Measurements from ENCODE around the gene CNN1. TPM values are rescaled to one million over a fixed set of nuclear protein-coding genes. Genes with fewer than 3 reads are reported as not detected.
A peak's percentile ranks its signal among the peaks of the same experiment; 100 is the strongest.

CNN1 gene
- total RNA-seq, 1 donor from 2014 or later, result 27.3 TPM

GRCh38 chr19:11534948-11535347 lies 3.7 kb upstream of the CNN1 start:
- H3K9me3 ChIP-seq, result no peaks in the 10 kb centered on the region
- H3K27me3 ChIP-seq, result peaks cover 11% of the 10 kb centered on the region
- intact Hi-C loops (cut with DNase I), result no loop called here
- ATAC-seq (no peak), DNase-seq (no peak)
- TF ChIP-seq, protein P1, sequence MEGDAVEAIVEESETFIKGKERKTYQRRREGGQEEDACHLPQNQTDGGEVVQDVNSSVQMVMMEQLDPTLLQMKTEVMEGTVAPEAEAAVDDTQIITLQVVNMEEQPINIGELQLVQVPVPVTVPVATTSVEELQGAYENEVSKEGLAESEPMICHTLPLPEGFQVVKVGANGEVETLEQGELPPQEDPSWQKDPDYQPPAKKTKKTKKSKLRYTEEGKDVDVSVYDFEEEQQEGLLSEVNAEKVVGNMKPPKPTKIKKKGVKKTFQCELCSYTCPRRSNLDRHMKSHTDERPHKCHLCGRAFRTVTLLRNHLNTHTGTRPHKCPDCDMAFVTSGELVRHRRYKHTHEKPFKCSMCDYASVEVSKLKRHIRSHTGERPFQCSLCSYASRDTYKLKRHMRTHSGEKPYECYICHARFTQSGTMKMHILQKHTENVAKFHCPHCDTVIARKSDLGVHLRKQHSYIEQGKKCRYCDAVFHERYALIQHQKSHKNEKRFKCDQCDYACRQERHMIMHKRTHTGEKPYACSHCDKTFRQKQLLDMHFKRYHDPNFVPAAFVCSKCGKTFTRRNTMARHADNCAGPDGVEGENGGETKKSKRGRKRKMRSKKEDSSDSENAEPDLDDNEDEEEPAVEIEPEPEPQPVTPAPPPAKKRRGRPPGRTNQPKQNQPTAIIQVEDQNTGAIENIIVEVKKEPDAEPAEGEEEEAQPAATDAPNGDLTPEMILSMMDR (IDR thresholded peaks at IDR 0.05), result no peak
- H3K27ac ChIP-seq, result no peak overlapping the region
- peaks cover 4% of the 10 kb centered on the region for H3K4me1 ChIP-seq
- no peak overlapping the region for H3K4me3 ChIP-seq
- H3K36me3 ChIP-seq, result no peaks in the 10 kb centered on the region

GRCh38 chr19:11535792-11536595 lies 2.7 kb upstream of the CNN1 start:
- Histone ChIP-seq H3K36me3 (no peaks in the 10 kb centered on the region), H3K27me3 (peaks cover 11% of the 10 kb centered on the region), H3K4me1 (peaks cover 4% of the 10 kb centered on the region), H3K27ac (peak overlapping the region; percentile 71), H3K4me3 (peak overlapping the region; percentile 37), H3K9me3 (no peaks in the 10 kb centered on the region)
- ATAC-seq (peak; percentile 94), DNase-seq (peak; percentile 94)
- intact Hi-C loops (cut with DNase I), result no loop called here
- TF ChIP-seq, protein P1 (IDR thresholded peaks at IDR 0.05), result peak; percentile 86

GRCh38 chr19:11539495-11540365 lies 1.1 kb downstream of the CNN1 start:
- TF ChIP-seq, protein P1 (IDR thresholded peaks at IDR 0.05), result no peak
- H3K36me3 ChIP-seq, result no peaks in the 10 kb centered on the region
- H3K27me3 ChIP-seq, result peaks cover 11% of the 10 kb centered on the region
- H3K4me1 ChIP-seq, result peaks cover 4% of the 10 kb centered on the region
- intact Hi-C loops (cut with DNase I), result no loop called here
- no peak overlapping the region for H3K27ac ChIP-seq
- no peak for ATAC-seq
- no peaks in the 10 kb centered on the region for H3K9me3 ChIP-seq
- peak overlapping the region; percentile 30 for H3K4me3 ChIP-seq
- no peak for DNase-seq

DNA sequence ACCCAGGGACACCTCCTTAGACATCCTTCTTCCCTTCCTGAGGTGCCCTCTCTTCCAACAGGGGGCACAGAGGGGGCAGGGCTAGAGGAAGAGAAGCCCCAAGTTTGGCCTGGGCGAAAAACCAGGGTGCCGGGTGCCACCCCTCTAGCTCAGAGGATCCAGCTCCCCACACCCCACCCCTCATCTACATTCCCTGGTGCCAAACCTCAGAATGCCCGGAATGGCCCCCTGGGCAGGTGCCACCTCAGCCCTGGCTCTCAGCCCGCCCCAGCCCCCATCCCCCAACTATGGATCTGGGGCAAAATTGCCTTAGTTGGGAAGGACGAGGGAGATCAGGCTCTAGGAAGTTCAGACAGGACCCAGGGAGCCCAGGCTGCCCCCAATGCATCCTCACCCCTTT lies 2.0 kb downstream of the CNN1 start:
- intact Hi-C loops (cut with DNase I), result no loop called here

GRCh38 chr19:11541238-11541637 lies 2.6 kb downstream of the CNN1 start:
- intact Hi-C loops (cut with DNase I), result no loop called here
- Histone ChIP-seq H3K4me1 (no peaks in the 10 kb centered on the region), H3K4me3 (no peak overlapping the region), H3K27ac (no peak overlapping the region), H3K36me3 (no peaks in the 10 kb centered on the region), H3K27me3 (peaks cover 11% of the 10 kb centered on the region), H3K9me3 (no peaks in the 10 kb centered on the region)
- ATAC-seq, result no peak
- TF ChIP-seq, protein P1 (IDR thresholded peaks at IDR 0.05), result no peak
- DNase-seq, result no peak

More for the DNA sequence above, 2.0 kb downstream of the CNN1 start:
- H3K27ac ChIP-seq, result no peak overlapping the region
- ATAC-seq, result no peak
- TF ChIP-seq, protein P1 (IDR thresholded peaks at IDR 0.05), result no peak
- no peak for DNase-seq
- no peak overlapping the region for H3K4me3 ChIP-seq
- H3K36me3 ChIP-seq, result no peaks in the 10 kb centered on the region
- H3K9me3 ChIP-seq, result no peaks in the 10 kb centered on the region
- peaks cover 2% of the 10 kb centered on the region for H3K4me1 ChIP-seq
- peaks cover 11% of the 10 kb centered on the region for H3K27me3 ChIP-seq

Measured in upper lobe of right lung (tissue), 1 donor.